ENCODE results near the gene SLC12A7. TPM values are rescaled to one million over a fixed set of nuclear protein-coding genes. Genes with fewer than 3 reads are reported as not detected.

The SLC12A7 gene
- total RNA-seq, 2 donors from 2014 or later, result 58.9 to 61.6 TPM

- peaks cover 11% of the 10 kb centered on the region for H3K36me3 Mint-ChIP-seq (ENCODE audit: low read depth)
- no peak overlapping the region for H3K9ac ChIP-seq (ENCODE audit: extremely low read depth, low read length, poor library complexity, severe bottlenecking)
- H3K36me3 ChIP-seq (ENCODE audit: control insufficient read depth, insufficient read depth, low read length), result no peaks in the 10 kb centered on the region
- H3K9me3 ChIP-seq (ENCODE audit: control insufficient read depth, low read length), result no peaks in the 10 kb centered on the region
- TF ChIP-seq, protein P1, sequence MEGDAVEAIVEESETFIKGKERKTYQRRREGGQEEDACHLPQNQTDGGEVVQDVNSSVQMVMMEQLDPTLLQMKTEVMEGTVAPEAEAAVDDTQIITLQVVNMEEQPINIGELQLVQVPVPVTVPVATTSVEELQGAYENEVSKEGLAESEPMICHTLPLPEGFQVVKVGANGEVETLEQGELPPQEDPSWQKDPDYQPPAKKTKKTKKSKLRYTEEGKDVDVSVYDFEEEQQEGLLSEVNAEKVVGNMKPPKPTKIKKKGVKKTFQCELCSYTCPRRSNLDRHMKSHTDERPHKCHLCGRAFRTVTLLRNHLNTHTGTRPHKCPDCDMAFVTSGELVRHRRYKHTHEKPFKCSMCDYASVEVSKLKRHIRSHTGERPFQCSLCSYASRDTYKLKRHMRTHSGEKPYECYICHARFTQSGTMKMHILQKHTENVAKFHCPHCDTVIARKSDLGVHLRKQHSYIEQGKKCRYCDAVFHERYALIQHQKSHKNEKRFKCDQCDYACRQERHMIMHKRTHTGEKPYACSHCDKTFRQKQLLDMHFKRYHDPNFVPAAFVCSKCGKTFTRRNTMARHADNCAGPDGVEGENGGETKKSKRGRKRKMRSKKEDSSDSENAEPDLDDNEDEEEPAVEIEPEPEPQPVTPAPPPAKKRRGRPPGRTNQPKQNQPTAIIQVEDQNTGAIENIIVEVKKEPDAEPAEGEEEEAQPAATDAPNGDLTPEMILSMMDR (conservative IDR thresholded peaks at IDR 0.05), result no peak
- H3K27ac ChIP-seq (ENCODE audit: low read depth, low read length), result no peak overlapping the region
- H3K4me3 ChIP-seq (ENCODE audit: low read length), result no peak overlapping the region
- 92 to 98% methylated on average over 18 to 29 of the region's 29 CpGs for WGBS, 2 experiments (ENCODE audit: insufficient coverage in 1 of 2, insufficient read length in 1 of 2)
- H3K27ac Mint-ChIP-seq, result no peak overlapping the region
- no peak for DNase-seq
- H3K9me3 Mint-ChIP-seq, result peaks cover 3% of the 10 kb centered on the region
- H3K4me1 ChIP-seq (ENCODE audit: control insufficient read depth, insufficient read depth, low read length), result no peaks in the 10 kb centered on the region
- no peaks in the 10 kb centered on the region for H3K27me3 ChIP-seq (ENCODE audit: control insufficient read depth, insufficient read depth, low read length, poor library complexity, severe bottlenecking)
- no peaks in the 10 kb centered on the region for H3K27me3 Mint-ChIP-seq (ENCODE audit: insufficient read depth)
- no peaks in the 10 kb centered on the region for H3K4me1 Mint-ChIP-seq
- H3K4me3 Mint-ChIP-seq, result no peak overlapping the region
Measured at GRCh38 chr5:1033606-1034420, 78.0 kb downstream of the SLC12A7 start.

- DNase-seq, result no peak
Measured at GRCh38 chr5:1033178-1033577, 78.7 kb downstream of the SLC12A7 start.

DNA sequence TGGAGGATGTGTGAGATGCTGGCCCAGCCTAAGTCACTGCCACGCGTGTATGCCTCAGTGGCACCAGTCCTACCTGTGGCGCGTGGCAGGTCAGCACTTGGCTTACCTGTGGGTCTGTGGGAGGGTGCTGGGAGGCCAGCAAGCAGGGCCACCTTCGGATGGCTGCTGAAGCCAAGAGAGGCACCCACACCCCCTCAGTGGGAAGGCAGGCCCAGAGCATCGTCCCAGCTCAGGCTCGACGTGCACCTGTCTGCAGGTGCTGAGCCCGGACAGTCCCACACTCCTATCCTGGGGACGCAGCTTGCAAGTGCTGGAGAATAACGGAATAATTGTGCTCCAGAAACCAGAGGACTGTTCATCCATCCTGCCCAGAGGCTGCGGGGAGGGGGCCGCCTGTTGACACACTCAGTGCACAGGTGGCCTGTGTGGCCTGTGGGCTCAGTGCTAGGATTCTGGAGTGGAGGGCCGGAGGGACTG, 79.3 kb downstream of the SLC12A7 start:
- peaks cover 6% of the 10 kb centered on the region for H3K36me3 Mint-ChIP-seq (ENCODE audit: low read depth)
- no peaks in the 10 kb centered on the region for H3K36me3 ChIP-seq (ENCODE audit: control insufficient read depth, insufficient read depth, low read length)
- no peaks in the 10 kb centered on the region for H3K4me1 ChIP-seq (ENCODE audit: control insufficient read depth, insufficient read depth, low read length)
- 92 to 100% methylated on average over 10 to 14 of the region's 14 CpGs for WGBS, 2 experiments (ENCODE audit: insufficient coverage in 1 of 2, insufficient read length in 1 of 2)
- H3K27ac Mint-ChIP-seq, result no peak overlapping the region
- TF ChIP-seq, protein P1 (conservative IDR thresholded peaks at IDR 0.05), result no peak
- H3K27me3 ChIP-seq (ENCODE audit: control insufficient read depth, insufficient read depth, low read length, poor library complexity, severe bottlenecking), result no peaks in the 10 kb centered on the region
- no peak overlapping the region for H3K27ac ChIP-seq (ENCODE audit: low read depth, low read length)
- H3K9me3 Mint-ChIP-seq, result no peaks in the 10 kb centered on the region
- H3K4me3 Mint-ChIP-seq, result no peak overlapping the region
- H3K4me1 Mint-ChIP-seq, result no peaks in the 10 kb centered on the region
- DNase-seq, result no peak
- H3K9ac ChIP-seq (ENCODE audit: extremely low read depth, low read length, poor library complexity, severe bottlenecking), result no peak overlapping the region
- no peaks in the 10 kb centered on the region for H3K9me3 ChIP-seq (ENCODE audit: control insufficient read depth, low read length)
- no peaks in the 10 kb centered on the region for H3K27me3 Mint-ChIP-seq (ENCODE audit: insufficient read depth)
- no peak overlapping the region for H3K4me3 ChIP-seq (ENCODE audit: low read length)

More at GRCh38 chr5:1033178-1033577, 78.7 kb downstream of the SLC12A7 start:
- Histone ChIP-seq H3K36me3 (ENCODE audit: control insufficient read depth, insufficient read depth, low read length) (no peaks in the 10 kb centered on the region), H3K9ac (ENCODE audit: extremely low read depth, low read length, poor library complexity, severe bottlenecking) (no peak overlapping the region), H3K4me3 (ENCODE audit: low read length) (no peak overlapping the region), H3K27me3 (ENCODE audit: control insufficient read depth, insufficient read depth, low read length, poor library complexity, severe bottlenecking) (no peaks in the 10 kb centered on the region), H3K4me1 (ENCODE audit: control insufficient read depth, insufficient read depth, low read length) (no peaks in the 10 kb centered on the region), H3K27ac (ENCODE audit: low read depth, low read length) (no peak overlapping the region), H3K9me3 (ENCODE audit: control insufficient read depth, low read length) (no peaks in the 10 kb centered on the region)
- H3K4me1 Mint-ChIP-seq, result no peaks in the 10 kb centered on the region
- H3K27ac Mint-ChIP-seq, result no peak overlapping the region
- peaks cover 6% of the 10 kb centered on the region for H3K36me3 Mint-ChIP-seq (ENCODE audit: low read depth)
- 93 to 97% methylated on average over 17 to 26 of the region's 26 CpGs for WGBS, 2 experiments (ENCODE audit: insufficient coverage in 1 of 2, insufficient read length in 1 of 2)
- H3K4me3 Mint-ChIP-seq, result no peak overlapping the region
- TF ChIP-seq, protein P1 (conservative IDR thresholded peaks at IDR 0.05), result no peak
- H3K9me3 Mint-ChIP-seq, result no peaks in the 10 kb centered on the region
- no peaks in the 10 kb centered on the region for H3K27me3 Mint-ChIP-seq (ENCODE audit: insufficient read depth)

Data from endodermal cell (in vitro differentiated cells).